ENCODE data around the gene STK32C.
"Not testable (repeated sequence)": the region's sequence is repeated elsewhere in the genome, so short reads cannot be mapped to it uniquely, and the experiment has no call there.

The STK32C gene

GRCh38 chr10:132297526-132297925, 10.2 kb downstream of the STK32C start:
- Mint-ChIP-seq H3K36me3 (no peaks in the 10 kb centered on the region), H3K27ac (no peak overlapping the region), H3K4me3 (no peak overlapping the region), H3K9me3 (no peaks in the 10 kb centered on the region), H3K4me1 (peaks cover 3% of the 10 kb centered on the region), H3K27me3 (peaks cover 22% of the 10 kb centered on the region)
- ATAC-seq (ENCODE audit: low read depth) (peak; percentile 43), DNase-seq (ENCODE audit: low spot score in 2 of 2) (no peak)

- H3K27ac Mint-ChIP-seq, result no peak overlapping the region
- ATAC-seq (ENCODE audit: low read depth) (no peak), DNase-seq (ENCODE audit: low spot score in 2 of 2) (no peak)
- H3K4me1 Mint-ChIP-seq, result peaks cover 5% of the 10 kb centered on the region
- no peaks in the 10 kb centered on the region for H3K9me3 Mint-ChIP-seq
- H3K4me3 Mint-ChIP-seq, result no peak overlapping the region
- peaks cover 24% of the 10 kb centered on the region for H3K27me3 Mint-ChIP-seq
- H3K36me3 Mint-ChIP-seq, result no peaks in the 10 kb centered on the region
Measured at GRCh38 chr10:132296666-132297443, 10.9 kb downstream of the STK32C start.

DNA sequence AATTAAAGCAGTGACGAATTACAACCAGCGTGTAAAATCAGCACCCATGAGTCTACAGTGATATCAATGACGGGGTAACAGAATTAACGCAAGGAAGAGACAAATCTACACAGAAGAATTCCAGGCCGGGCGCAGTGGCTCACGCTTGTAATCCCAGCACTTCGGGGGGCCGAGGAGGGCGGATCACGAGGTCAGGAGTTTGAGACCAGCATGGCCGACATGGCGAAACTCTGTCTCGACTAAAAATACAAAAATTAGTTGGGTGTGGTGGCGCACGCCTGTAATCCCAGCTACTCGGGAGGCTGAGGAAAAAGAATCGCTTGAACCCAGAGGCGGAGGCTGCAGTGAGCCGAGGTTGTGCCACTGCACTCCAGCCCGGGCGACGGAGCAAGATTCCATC, 12.3 kb downstream of the STK32C start:
- H3K9me3 Mint-ChIP-seq; H3K4me1 Mint-ChIP-seq; ATAC-seq (ENCODE audit: low read depth); H3K27ac Mint-ChIP-seq; DNase-seq (ENCODE audit: low spot score in 2 of 2); H3K4me3 Mint-ChIP-seq; H3K36me3 Mint-ChIP-seq: not testable (repeated sequence)
- peaks cover 25% of the 10 kb centered on the region for H3K27me3 Mint-ChIP-seq

- no peak overlapping the region for H3K4me3 Mint-ChIP-seq
- H3K36me3 Mint-ChIP-seq, result no peaks in the 10 kb centered on the region
- H3K9me3 Mint-ChIP-seq, result no peaks in the 10 kb centered on the region
- H3K27ac Mint-ChIP-seq, result no peak overlapping the region
- DNase-seq (ENCODE audit: low spot score in 2 of 2) (no peak), ATAC-seq (ENCODE audit: low read depth) (no peak)
- peaks cover 5% of the 10 kb centered on the region for H3K4me1 Mint-ChIP-seq
- peaks cover 25% of the 10 kb centered on the region for H3K27me3 Mint-ChIP-seq
Measured at GRCh38 chr10:132294561-132295318, 13.0 kb downstream of the STK32C start.

- Mint-ChIP-seq H3K4me1 (peaks cover 5% of the 10 kb centered on the region), H3K36me3 (no peaks in the 10 kb centered on the region), H3K4me3 (no peak overlapping the region), H3K27me3 (peaks cover 23% of the 10 kb centered on the region), H3K9me3 (no peaks in the 10 kb centered on the region), H3K27ac (no peak overlapping the region)
- DNase-seq (ENCODE audit: low spot score in 2 of 2) (no peak), ATAC-seq (ENCODE audit: low read depth) (no peak)
Measured at GRCh38 chr10:132293813-132294520, 13.8 kb downstream of the STK32C start.

DNA sequence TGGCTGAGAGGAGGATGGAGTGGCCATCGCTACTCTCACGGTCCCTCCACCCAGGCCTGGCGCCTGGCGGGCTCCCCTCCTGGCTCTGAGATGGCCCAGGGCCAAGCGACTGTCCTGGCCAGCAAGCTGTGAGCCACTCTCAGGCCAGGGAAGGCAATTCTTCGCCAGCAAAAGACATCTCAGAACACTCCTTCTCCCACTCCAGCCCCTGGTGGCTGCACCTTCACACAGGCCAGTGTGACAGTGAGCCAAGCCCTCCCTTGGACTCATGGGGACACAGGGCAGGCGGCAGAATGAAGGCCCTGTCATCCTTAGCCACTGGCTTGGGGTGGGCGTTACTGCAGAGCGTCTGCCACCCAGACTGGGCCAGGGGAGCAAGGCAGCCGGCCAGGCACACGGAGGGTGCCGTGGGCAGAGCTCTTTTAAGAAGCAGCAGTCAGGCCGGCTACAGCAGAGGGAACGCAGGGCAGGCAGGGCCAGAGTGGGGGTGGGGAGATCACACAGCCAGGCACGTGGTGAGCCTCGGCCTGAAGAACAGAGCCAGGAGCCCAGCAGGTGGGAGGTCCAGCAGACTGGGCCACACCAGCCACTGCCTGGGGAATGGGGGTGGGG, 14.4 kb downstream of the STK32C start:
- no peak for DNase-seq (ENCODE audit: low spot score in 2 of 2)
- no peak overlapping the region for H3K4me3 Mint-ChIP-seq
- peaks cover 1% of the 10 kb centered on the region for H3K9me3 Mint-ChIP-seq
- H3K27ac Mint-ChIP-seq, result no peak overlapping the region
- peaks cover 5% of the 10 kb centered on the region for H3K4me1 Mint-ChIP-seq
- no peaks in the 10 kb centered on the region for H3K36me3 Mint-ChIP-seq
- H3K27me3 Mint-ChIP-seq, result peaks cover 22% of the 10 kb centered on the region
- no peak for ATAC-seq (ENCODE audit: low read depth)

DNA sequence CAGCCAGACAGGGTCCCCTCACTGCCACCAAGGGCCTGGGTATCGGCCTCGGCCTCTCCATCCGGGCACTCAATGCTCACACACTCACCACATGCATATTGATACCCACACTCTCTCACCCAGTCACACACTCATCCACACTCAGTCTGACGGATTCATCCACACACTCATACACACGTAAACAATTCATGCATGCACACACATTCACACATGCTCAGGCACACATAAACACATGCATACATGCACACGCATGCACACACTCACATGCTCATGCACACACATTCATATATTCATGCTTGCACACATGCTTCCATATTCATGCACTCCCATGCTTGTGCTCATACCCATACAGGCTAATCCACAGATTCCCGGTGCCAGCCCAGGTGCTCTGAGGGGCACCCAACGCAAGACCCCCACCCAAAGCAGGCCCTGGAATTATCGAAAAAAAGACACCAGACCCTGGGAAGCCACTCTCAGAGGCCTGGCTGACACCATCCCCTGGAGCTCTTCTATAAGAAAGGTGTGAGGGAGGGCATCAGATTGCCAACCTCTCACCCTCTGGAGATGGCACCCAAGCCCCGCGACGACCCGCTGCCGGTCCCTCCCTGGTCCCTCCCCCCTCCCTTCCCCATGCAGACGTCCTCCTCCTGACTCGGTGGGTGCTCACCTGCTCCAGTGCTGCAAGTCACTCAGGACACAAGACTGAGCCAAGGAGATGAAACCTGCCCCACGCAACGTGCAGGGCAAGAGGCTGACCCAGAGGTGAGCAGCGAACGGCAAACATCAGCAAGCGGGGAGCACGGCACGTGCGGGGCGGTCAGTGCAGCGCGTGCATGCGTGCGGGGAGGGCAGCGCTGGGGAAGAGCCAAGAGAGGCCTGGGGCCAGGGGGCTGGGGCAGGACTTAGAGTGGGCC, 15.2 kb downstream of the STK32C start:
- Mint-ChIP-seq H3K4me3 (no peak overlapping the region), H3K9me3 (peaks cover 3% of the 10 kb centered on the region), H3K27me3 (peaks cover 22% of the 10 kb centered on the region), H3K27ac (no peak overlapping the region), H3K36me3 (no peaks in the 10 kb centered on the region), H3K4me1 (peaks cover 5% of the 10 kb centered on the region)
- no peak for DNase-seq (ENCODE audit: low spot score in 2 of 2)
- no peak for ATAC-seq (ENCODE audit: low read depth)

- no peak for DNase-seq (ENCODE audit: low spot score in 2 of 2)
- no peak for ATAC-seq (ENCODE audit: low read depth)
- peaks cover 19% of the 10 kb centered on the region for H3K27me3 Mint-ChIP-seq
- no peaks in the 10 kb centered on the region for H3K36me3 Mint-ChIP-seq
- no peak overlapping the region for H3K4me3 Mint-ChIP-seq
- peaks cover 2% of the 10 kb centered on the region for H3K4me1 Mint-ChIP-seq
- no peak overlapping the region for H3K27ac Mint-ChIP-seq
- H3K9me3 Mint-ChIP-seq, result peaks cover 3% of the 10 kb centered on the region
Measured at GRCh38 chr10:132291826-132292225, 15.9 kb downstream of the STK32C start.

- ATAC-seq (ENCODE audit: low read depth) (no peak), DNase-seq (ENCODE audit: low spot score in 2 of 2) (no peak)
- peaks cover 2% of the 10 kb centered on the region for H3K4me1 Mint-ChIP-seq
- H3K4me3 Mint-ChIP-seq, result no peak overlapping the region
- no peaks in the 10 kb centered on the region for H3K36me3 Mint-ChIP-seq
- peaks cover 3% of the 10 kb centered on the region for H3K9me3 Mint-ChIP-seq
- peaks cover 14% of the 10 kb centered on the region for H3K27me3 Mint-ChIP-seq
- H3K27ac Mint-ChIP-seq, result no peak overlapping the region
Measured at GRCh38 chr10:132290631-132291030, 17.1 kb downstream of the STK32C start.

DNA sequence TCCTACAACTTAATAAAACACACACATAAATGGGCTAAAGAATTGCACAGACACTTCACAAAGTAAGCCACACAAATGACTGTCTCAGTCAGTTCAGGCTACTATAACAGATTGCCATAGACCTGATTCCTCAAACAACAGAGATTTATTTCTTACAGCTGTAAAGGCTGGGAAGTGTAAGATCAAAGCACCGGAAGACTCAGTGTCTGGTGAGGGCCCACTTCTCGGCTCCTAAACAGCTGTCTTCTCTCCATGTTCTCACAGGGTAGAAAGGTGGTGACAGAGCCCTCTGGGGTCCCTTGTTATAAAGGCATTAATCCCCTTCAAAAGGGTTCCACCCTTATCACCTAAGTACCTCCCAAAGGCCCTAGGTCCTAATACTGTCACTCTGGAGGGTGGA, 18.3 kb downstream of the STK32C start:
- H3K4me3 Mint-ChIP-seq, result no peak overlapping the region
- DNase-seq (ENCODE audit: low spot score in 2 of 2) (no peak), ATAC-seq (ENCODE audit: low read depth) (no peak)
- H3K9me3 Mint-ChIP-seq, result peaks cover 3% of the 10 kb centered on the region
- peaks cover 2% of the 10 kb centered on the region for H3K4me1 Mint-ChIP-seq
- no peak overlapping the region for H3K27ac Mint-ChIP-seq
- no peaks in the 10 kb centered on the region for H3K36me3 Mint-ChIP-seq
- peaks cover 14% of the 10 kb centered on the region for H3K27me3 Mint-ChIP-seq

GRCh38 chr10:132283604-132284382, 24.0 kb downstream of the STK32C start:
- peaks cover 7% of the 10 kb centered on the region for H3K36me3 Mint-ChIP-seq
- DNase-seq (ENCODE audit: low spot score in 2 of 2) (no peak), ATAC-seq (ENCODE audit: low read depth) (no peak)
- no peak overlapping the region for H3K4me3 Mint-ChIP-seq
- peaks cover 13% of the 10 kb centered on the region for H3K27me3 Mint-ChIP-seq
- no peak overlapping the region for H3K27ac Mint-ChIP-seq
- peaks cover 15% of the 10 kb centered on the region for H3K4me1 Mint-ChIP-seq
- H3K9me3 Mint-ChIP-seq, result peaks cover 4% of the 10 kb centered on the region

- H3K9me3 Mint-ChIP-seq, result peaks cover 4% of the 10 kb centered on the region
- peaks cover 13% of the 10 kb centered on the region for H3K27me3 Mint-ChIP-seq
- ATAC-seq (ENCODE audit: low read depth), result no peak
- H3K27ac Mint-ChIP-seq, result no peak overlapping the region
- peaks cover 7% of the 10 kb centered on the region for H3K36me3 Mint-ChIP-seq
- DNase-seq (ENCODE audit: low spot score in 2 of 2), result no peak
- no peak overlapping the region for H3K4me3 Mint-ChIP-seq
- peaks cover 15% of the 10 kb centered on the region for H3K4me1 Mint-ChIP-seq
Measured at GRCh38 chr10:132282667-132283603, 24.8 kb downstream of the STK32C start.

All from memory B cell (primary cell).